B cell (primary cell): ENCODE measurements around the gene PSMB3. TPM values are rescaled to one million over a fixed set of nuclear protein-coding genes. Genes with fewer than 3 reads are reported as not detected.
A peak's percentile ranks its signal among the peaks of the same experiment; 100 is the strongest.

ENCODE experiments used
- ATAC-seq: fragments of 200-7000 bp; cut with Tn5 transposase; one replicate; pipeline ENCODE4 v1.10.0; 2021; ENCODE audit warnings: low read depth, mild to moderate bottlenecking, moderate number of reproducible peaks, moderate library complexity
- CTCF ChIA-PET: fragments of 350-600 bp; sonication (Branson Sonifier 250); formaldehyde crosslinking; loops from one replicate; lab custom pipeline; 2021; ENCODE audit warnings: antibody characterized with exemption, inconsistent platforms; lab: Charles Lee
- POLR2A ChIA-PET: fragments of 350-600 bp; sonication (Branson Sonifier 250); formaldehyde crosslinking; loops from one replicate; lab custom pipeline; 2021; ENCODE audit warnings: antibody characterized with exemption; lab: Charles Lee
- DNase-seq: peaks from one replicate; pipeline ENCODE4 v3.0.0; 2013
- H2AFZ ChIP-seq: 2 replicates; pipeline ENCODE4 v1.6.1; 2012; ENCODE audit warnings: mild to moderate bottlenecking, low read depth, low read length; ENCODE audit not compliant: insufficient read depth, poor library complexity, severe bottlenecking
- H3K27ac ChIP-seq, 2 donors: 1 replicate in 1 of 2; 2 replicates in 1 of 2; pipeline ENCODE4 v1.5.1; 2012 to 2013; ENCODE audit warnings: low read length in 2 of 2, mild to moderate bottlenecking in 2 of 2, moderate library complexity in 1 of 2
- H3K27me3 ChIP-seq, 4 experiments: fragments of 200-600 bp in 1 of 4; sonication (generic) in 1 of 4; replicated peaks in 1 of 4; 1 replicate in 2 of 4; 2 replicates in 2 of 4; pipeline versions ENCODE4 v1.6.1 to v1.7.0; 2013 to 2016; ENCODE audit warnings: low read length in 3 of 4, mild to moderate bottlenecking in 2 of 4, mixed read lengths in 1 of 4, moderate library complexity in 1 of 4; ENCODE audit not compliant: insufficient read depth in 4 of 4, control insufficient read depth in 3 of 4; ENCODE audit errors: control extremely low read depth in 1 of 4
- H3K36me3 ChIP-seq, 2 experiments: replicated peaks in 1 of 2; 1 replicate in 1 of 2; 2 replicates in 1 of 2; pipeline versions ENCODE4 v1.6.1 to v1.7.1; 2013; ENCODE audit warnings: low read length in 1 of 2; ENCODE audit not compliant: insufficient read depth in 2 of 2, control insufficient read depth in 1 of 2; ENCODE audit errors: control extremely low read depth in 1 of 2, extremely low read depth in 1 of 2
- H3K4me1 ChIP-seq, 2 donors: fragments of 200-600 bp in 1 of 2; sonication (generic) in 1 of 2; 1 replicate in 1 of 2; 2 replicates in 1 of 2; pipeline versions ENCODE4 v1.5.1 to v1.6.1; 2013 to 2017; ENCODE audit warnings: low read length in 2 of 2; ENCODE audit not compliant: control insufficient read depth in 2 of 2, insufficient read depth in 2 of 2
- H3K4me2 ChIP-seq: replicated peaks from 2 replicates; pipeline ENCODE3; 2012; ENCODE audit warnings: mild to moderate bottlenecking, low read depth, low read length; ENCODE audit not compliant: poor library complexity, severe bottlenecking
- H3K4me3 ChIP-seq, 5 experiments: fragments of 200-600 bp in 1 of 5; sonication (generic) in 1 of 5; 1 replicate in 3 of 5; 2 replicates in 2 of 5; pipeline versions ENCODE4 v1.5.1 to v1.7.0; 2011 to 2016; ENCODE audit warnings: low read length in 4 of 5, mild to moderate bottlenecking in 4 of 5, low read depth in 2 of 5, control low read depth in 1 of 5, moderate library complexity in 1 of 5; ENCODE audit not compliant: insufficient read depth in 1 of 5; ENCODE audit errors: control extremely low read depth in 1 of 5, extremely low read depth in 1 of 5
- H3K79me2 ChIP-seq: fragments of 200-600 bp; sonication (generic); one replicate; pipeline ENCODE4 v1.6.0; 2016; ENCODE audit warnings: low read length; ENCODE audit not compliant: control insufficient read depth, insufficient read depth
- H3K9ac ChIP-seq: fragments of 200-600 bp; sonication (generic); 2 replicates; pipeline ENCODE4 v1.6.1; 2017; ENCODE audit warnings: mild to moderate bottlenecking, low read length, moderate library complexity
- H3K9me3 ChIP-seq, 3 donors: one replicate each; pipeline versions ENCODE4 v1.6.1 to v1.7.1; 2013; ENCODE audit warnings: low read length in 2 of 3; ENCODE audit not compliant: control insufficient read depth in 2 of 3, insufficient read depth in 1 of 3; ENCODE audit errors: control extremely low read depth in 1 of 3
- H4K20me1 ChIP-seq: 2 replicates; pipeline ENCODE4 v1.6.0; 2012; ENCODE audit warnings: mild to moderate bottlenecking, low read length; ENCODE audit not compliant: insufficient read depth, control insufficient read depth, poor library complexity, severe bottlenecking
- H3K27ac Mint-ChIP-seq: one replicate; pipeline ENCODE4 v1.8.0; 2021; ENCODE audit warnings: mixed read lengths
- H3K27me3 Mint-ChIP-seq: one replicate; pipeline ENCODE4 v1.8.0; 2021; ENCODE audit warnings: mixed read lengths
- H3K4me1 Mint-ChIP-seq: one replicate; pipeline ENCODE4 v1.8.0; 2021; ENCODE audit warnings: mixed read lengths
- H3K4me3 Mint-ChIP-seq: one replicate; pipeline ENCODE4 v1.8.0; 2021; ENCODE audit warnings: mixed read lengths
- H3K9me3 Mint-ChIP-seq: one replicate; pipeline ENCODE4 v1.8.0; 2022; ENCODE audit warnings: mixed read lengths; ENCODE audit not compliant: insufficient read depth
- EZH2 ChIP-seq: IDR thresholded peaks from 2 replicates; pipeline ENCODE4 v1.6.1; 2012; ENCODE audit warnings: borderline replicate concordance, low read depth, mild to moderate bottlenecking, moderate library complexity, low read length; ENCODE audit not compliant: insufficient read depth, poor library complexity, severe bottlenecking
- WGBS: methylation state at CpG from one replicate; pipeline ENCODE4 v1.1.5; 2013; ENCODE audit warnings: missing lambda C conversion rate; ENCODE audit not compliant: insufficient coverage; 5-methylcytosine and 5-hydroxymethylcytosine counted together
- intact Hi-C: fragments of 100-400 bp; cut with micrococcal nuclease; formaldehyde crosslinking; loops from one replicate; pipeline ENCODE4 v1.10.0; 2022
- polyA plus RNA-seq: library from polyadenylated mRNA; depleted of rRNA; stranded (reverse); fragments of >200 nt; gene quantifications from 2 replicates; pipeline ENCODE4 v1.2.3, GENCODE V29; 2012
- total RNA-seq, 2 donors: library from RNA; stranded (reverse); fragments of 120-200 nt in 1 of 2; gene quantifications; 1 replicate in 1 of 2; 2 replicates in 1 of 2; pipeline versions ENCODE4 v1.2.3 to v1.2.4, GENCODE V29; 2013 to 2022
- TF ChIP-seq, protein P1 (sequence below): fragments of 200-600 bp; IDR thresholded peaks from one replicate; pipeline ENCODE4 v1.8.0; 2022; ENCODE audit warnings: antibody characterized with exemption, mild to moderate bottlenecking

PSMB3 gene
- total and polyA plus RNA-seq, 2 donors (not counting 1 experiment from before 2014, with no cell fraction given) = 109 to 184 TPM

DNA sequence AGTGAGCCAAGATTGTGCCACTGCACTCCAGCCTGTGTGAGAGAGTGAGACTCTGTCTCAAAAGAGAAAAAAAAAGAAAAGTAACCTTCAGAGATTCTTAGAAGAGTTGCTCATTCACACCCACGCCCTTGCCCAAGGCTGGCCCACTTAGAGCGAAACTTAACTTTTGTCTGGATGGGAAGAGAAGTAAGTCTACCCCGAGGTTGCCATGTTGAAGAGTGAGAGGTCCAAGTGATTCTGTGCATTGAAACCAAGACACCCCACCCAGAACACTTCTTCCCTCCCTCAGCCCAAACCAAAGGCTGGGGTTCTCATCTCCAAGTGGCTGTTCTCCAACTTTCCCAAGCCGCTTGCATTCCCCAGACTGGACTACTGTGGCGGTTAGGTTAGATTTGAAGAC, 24.8 kb upstream of the PSMB3 start:
- H3K9me3 ChIP-seq = peaks cover 0 to 13% (median 0%) of the 10 kb centered on the region in 3 donors
- peak overlapping the region; percentile 7 to 64 for H3K27ac ChIP-seq
- Mint-ChIP-seq H3K27me3 (no peaks in the 10 kb centered on the region), H3K4me1 (peaks cover 48% of the 10 kb centered on the region), H3K4me3 (peak overlapping the region; percentile 76), H3K27ac (peak overlapping the region; percentile 86), H3K9me3 (no peaks in the 10 kb centered on the region)
- no peaks in the 10 kb centered on the region for H3K27me3 ChIP-seq
- intact Hi-C loops = no loop called here
- ATAC-seq (no peak), DNase-seq (no peak)
- H3K4me3 ChIP-seq = peak overlapping the region in 3 of 5 experiments; percentile 2 to 51 (median 27)
- H4K20me1 ChIP-seq = no peaks in the 10 kb centered on the region
- TF ChIP-seq, protein P1, sequence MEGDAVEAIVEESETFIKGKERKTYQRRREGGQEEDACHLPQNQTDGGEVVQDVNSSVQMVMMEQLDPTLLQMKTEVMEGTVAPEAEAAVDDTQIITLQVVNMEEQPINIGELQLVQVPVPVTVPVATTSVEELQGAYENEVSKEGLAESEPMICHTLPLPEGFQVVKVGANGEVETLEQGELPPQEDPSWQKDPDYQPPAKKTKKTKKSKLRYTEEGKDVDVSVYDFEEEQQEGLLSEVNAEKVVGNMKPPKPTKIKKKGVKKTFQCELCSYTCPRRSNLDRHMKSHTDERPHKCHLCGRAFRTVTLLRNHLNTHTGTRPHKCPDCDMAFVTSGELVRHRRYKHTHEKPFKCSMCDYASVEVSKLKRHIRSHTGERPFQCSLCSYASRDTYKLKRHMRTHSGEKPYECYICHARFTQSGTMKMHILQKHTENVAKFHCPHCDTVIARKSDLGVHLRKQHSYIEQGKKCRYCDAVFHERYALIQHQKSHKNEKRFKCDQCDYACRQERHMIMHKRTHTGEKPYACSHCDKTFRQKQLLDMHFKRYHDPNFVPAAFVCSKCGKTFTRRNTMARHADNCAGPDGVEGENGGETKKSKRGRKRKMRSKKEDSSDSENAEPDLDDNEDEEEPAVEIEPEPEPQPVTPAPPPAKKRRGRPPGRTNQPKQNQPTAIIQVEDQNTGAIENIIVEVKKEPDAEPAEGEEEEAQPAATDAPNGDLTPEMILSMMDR = no peak
- TF ChIP-seq EZH2 = no peak
- H3K9ac ChIP-seq = peak overlapping the region; percentile 34
- POLR2A ChIA-PET = interaction anchor here (0.8 to 1.9 kb wide), 7 partner anchors 12 to 142 kb away, joined by 3 to 15 read pairs (median 4); partner anchors contain the start of genes LASP1 and MLLT6
- WGBS = no CpG with 5 or more reads among the region's 5 CpGs
- H3K36me3 ChIP-seq = peaks cover 0 to 15% of the 10 kb centered on the region in 2 experiments
- no peaks in the 10 kb centered on the region for H3K79me2 ChIP-seq
- H2AFZ ChIP-seq = peak overlapping the region; percentile 24
- H3K4me1 ChIP-seq = peaks cover 32 to 56% of the 10 kb centered on the region in 2 donors
- CTCF ChIA-PET = interaction anchor here (0.8 to 6.4 kb wide), 10 partner anchors 11 to 170 kb away, joined by 3 to 54 read pairs (median 4); partner anchors contain the start of gene EPOP
- peak overlapping the region; percentile 93 for H3K4me2 ChIP-seq

- WGBS = 33% methylated on average over 8 of the region's 8 CpGs
- POLR2A ChIA-PET = interaction anchor here (0.8 to 1.9 kb wide), 6 partner anchors 12 to 141 kb away, joined by 3 to 15 read pairs (median 4); partner anchors contain the start of genes LASP1 and MLLT6
- DNase-seq = peak; percentile 80
These were observed 24.2 kb upstream of the PSMB3 start for GRCh38 chr17:38728290-38728831.

More at GRCh38 chr17:38728290-38728831, 24.2 kb upstream of the PSMB3 start:
- peak overlapping the region in 3 of 5 experiments; percentile 2 to 51 (median 27) for H3K4me3 ChIP-seq
- peak overlapping the region; percentile 93 for H3K4me2 ChIP-seq
- no peaks in the 10 kb centered on the region for H3K27me3 Mint-ChIP-seq
- peak overlapping the region; percentile 24 for H2AFZ ChIP-seq
- H3K4me1 ChIP-seq = peaks cover 32 to 56% of the 10 kb centered on the region in 2 donors
- peaks cover 0 to 13% (median 0%) of the 10 kb centered on the region in 3 donors for H3K9me3 ChIP-seq
- H3K27ac ChIP-seq = peak overlapping the region; percentile 32 to 64
- H4K20me1 ChIP-seq = no peaks in the 10 kb centered on the region
- ATAC-seq = peak; percentile 26
- H3K79me2 ChIP-seq = no peaks in the 10 kb centered on the region
- H3K27me3 ChIP-seq = no peaks in the 10 kb centered on the region
- peaks cover 0 to 12% of the 10 kb centered on the region in 2 experiments for H3K36me3 ChIP-seq
- CTCF ChIA-PET = interaction anchor here (0.8 to 6.4 kb wide), 13 partner anchors 10 to 425 kb away, joined by 3 to 54 read pairs (median 4); partner anchors contain the start of gene EPOP
- peak overlapping the region; percentile 76 for H3K4me3 Mint-ChIP-seq
- peak overlapping the region; percentile 86 for H3K27ac Mint-ChIP-seq
- peak overlapping the region; percentile 34 for H3K9ac ChIP-seq
- no peaks in the 10 kb centered on the region for H3K9me3 Mint-ChIP-seq
- intact Hi-C loops = no loop called here
- peaks cover 51% of the 10 kb centered on the region for H3K4me1 Mint-ChIP-seq
- TF ChIP-seq, protein P1 = no peak
- TF ChIP-seq EZH2 = no peak
